ENCODE data around the gene EZR. TPM values are rescaled to one million over a fixed set of nuclear protein-coding genes. Genes with fewer than 3 reads are reported as not detected.

The EZR gene
- total and polyA plus RNA-seq, 2 of the 8 experiments (the other 6 are each of a cell fraction or from before 2014, with no cell fraction given) = 122 to 286 TPM

- TF ChIP-seq, protein P1, sequence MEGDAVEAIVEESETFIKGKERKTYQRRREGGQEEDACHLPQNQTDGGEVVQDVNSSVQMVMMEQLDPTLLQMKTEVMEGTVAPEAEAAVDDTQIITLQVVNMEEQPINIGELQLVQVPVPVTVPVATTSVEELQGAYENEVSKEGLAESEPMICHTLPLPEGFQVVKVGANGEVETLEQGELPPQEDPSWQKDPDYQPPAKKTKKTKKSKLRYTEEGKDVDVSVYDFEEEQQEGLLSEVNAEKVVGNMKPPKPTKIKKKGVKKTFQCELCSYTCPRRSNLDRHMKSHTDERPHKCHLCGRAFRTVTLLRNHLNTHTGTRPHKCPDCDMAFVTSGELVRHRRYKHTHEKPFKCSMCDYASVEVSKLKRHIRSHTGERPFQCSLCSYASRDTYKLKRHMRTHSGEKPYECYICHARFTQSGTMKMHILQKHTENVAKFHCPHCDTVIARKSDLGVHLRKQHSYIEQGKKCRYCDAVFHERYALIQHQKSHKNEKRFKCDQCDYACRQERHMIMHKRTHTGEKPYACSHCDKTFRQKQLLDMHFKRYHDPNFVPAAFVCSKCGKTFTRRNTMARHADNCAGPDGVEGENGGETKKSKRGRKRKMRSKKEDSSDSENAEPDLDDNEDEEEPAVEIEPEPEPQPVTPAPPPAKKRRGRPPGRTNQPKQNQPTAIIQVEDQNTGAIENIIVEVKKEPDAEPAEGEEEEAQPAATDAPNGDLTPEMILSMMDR (IDR thresholded peaks at IDR 0.05; ENCODE audit: control extremely low read depth in 1 of 3, insufficient read depth in 1 of 3, low read depth in 1 of 3, low read length in 3 of 3) = no peak
- TF ChIP-seq, protein P2, sequence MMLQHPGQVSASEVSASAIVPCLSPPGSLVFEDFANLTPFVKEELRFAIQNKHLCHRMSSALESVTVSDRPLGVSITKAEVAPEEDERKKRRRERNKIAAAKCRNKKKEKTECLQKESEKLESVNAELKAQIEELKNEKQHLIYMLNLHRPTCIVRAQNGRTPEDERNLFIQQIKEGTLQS (IDR thresholded peaks at IDR 0.05; ENCODE audit: insufficient read depth, low read depth, low read length) = no peak
- TF ChIP-seq MAX (IDR thresholded peaks at IDR 0.05) = no peak
- TF ChIP-seq SIN3A (conservative IDR thresholded peaks at IDR 0.05 in 1 of 2, IDR thresholded peaks at IDR 0.05 in 1 of 2; ENCODE audit: low read depth in 1 of 2, low read length in 2 of 2) = no peak
- no peak for TF ChIP-seq RBBP5 (IDR thresholded peaks at IDR 0.05; ENCODE audit: borderline replicate concordance, low read depth, low read length)
- no peak for TF ChIP-seq SP2 (IDR thresholded peaks at IDR 0.05; ENCODE audit: low read length)
- TF ChIP-seq SUZ12 (IDR thresholded peaks at IDR 0.05; ENCODE audit: low read length) = no peak
- TF ChIP-seq BACH1 (IDR thresholded peaks at IDR 0.05; ENCODE audit: low read length) = no peak
- TF ChIP-seq FOSL1 (IDR thresholded peaks at IDR 0.05; ENCODE audit: insufficient read depth, low read depth, low read length) = no peak
- no peak for TF ChIP-seq SAP30 (IDR thresholded peaks at IDR 0.05; ENCODE audit: insufficient read depth, insufficient replicate concordance, low read length)
- TF ChIP-seq GABPA (IDR thresholded peaks at IDR 0.05; ENCODE audit: borderline replicate concordance, insufficient read depth, low read length) = no peak
- no peak for TF ChIP-seq EP300 (IDR thresholded peaks at IDR 0.05; ENCODE audit: borderline replicate concordance in 1 of 2, low read depth in 2 of 2, low read length in 2 of 2)
Measured at GRCh38 chr6:158789115-158789917, 29.9 kb downstream of the EZR start (continued).
